GM18511 (cell line): ENCODE results near the gene LITAFD.
"Not testable (repeated sequence)": the region's sequence is repeated elsewhere in the genome, so short reads cannot be mapped to it uniquely, and the experiment has no call there.

Experiments
- ATAC-seq: cut with Tn5 transposase; IDR thresholded peaks from one replicate; pipeline ENCODE4 v1.9.1; 2021; ENCODE audit warnings: mild to moderate bottlenecking, moderate library complexity; ENCODE audit not compliant: unreplicated experiment

LITAFD gene

DNA sequence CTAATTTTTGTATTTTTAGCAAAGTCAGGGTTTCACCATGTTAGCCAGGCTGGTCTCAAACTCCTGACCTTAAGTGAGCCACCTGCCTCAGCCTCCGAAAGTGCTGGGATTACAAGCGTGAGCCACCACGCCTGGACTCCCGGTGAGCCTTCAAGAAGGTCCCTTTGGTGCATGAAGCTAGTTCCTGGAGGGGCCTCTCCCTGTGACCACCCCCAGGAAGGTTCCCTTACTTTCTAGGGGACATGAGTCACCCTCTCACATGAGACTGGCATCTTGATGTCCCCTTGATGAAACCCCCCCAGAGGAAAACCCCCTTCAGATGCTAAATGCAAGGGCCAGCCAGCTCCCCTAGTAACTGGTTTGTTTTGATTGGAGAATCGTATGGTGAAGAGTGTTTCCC is 26.2 kb upstream of the LITAFD start:
- ATAC-seq, result no peak

DNA sequence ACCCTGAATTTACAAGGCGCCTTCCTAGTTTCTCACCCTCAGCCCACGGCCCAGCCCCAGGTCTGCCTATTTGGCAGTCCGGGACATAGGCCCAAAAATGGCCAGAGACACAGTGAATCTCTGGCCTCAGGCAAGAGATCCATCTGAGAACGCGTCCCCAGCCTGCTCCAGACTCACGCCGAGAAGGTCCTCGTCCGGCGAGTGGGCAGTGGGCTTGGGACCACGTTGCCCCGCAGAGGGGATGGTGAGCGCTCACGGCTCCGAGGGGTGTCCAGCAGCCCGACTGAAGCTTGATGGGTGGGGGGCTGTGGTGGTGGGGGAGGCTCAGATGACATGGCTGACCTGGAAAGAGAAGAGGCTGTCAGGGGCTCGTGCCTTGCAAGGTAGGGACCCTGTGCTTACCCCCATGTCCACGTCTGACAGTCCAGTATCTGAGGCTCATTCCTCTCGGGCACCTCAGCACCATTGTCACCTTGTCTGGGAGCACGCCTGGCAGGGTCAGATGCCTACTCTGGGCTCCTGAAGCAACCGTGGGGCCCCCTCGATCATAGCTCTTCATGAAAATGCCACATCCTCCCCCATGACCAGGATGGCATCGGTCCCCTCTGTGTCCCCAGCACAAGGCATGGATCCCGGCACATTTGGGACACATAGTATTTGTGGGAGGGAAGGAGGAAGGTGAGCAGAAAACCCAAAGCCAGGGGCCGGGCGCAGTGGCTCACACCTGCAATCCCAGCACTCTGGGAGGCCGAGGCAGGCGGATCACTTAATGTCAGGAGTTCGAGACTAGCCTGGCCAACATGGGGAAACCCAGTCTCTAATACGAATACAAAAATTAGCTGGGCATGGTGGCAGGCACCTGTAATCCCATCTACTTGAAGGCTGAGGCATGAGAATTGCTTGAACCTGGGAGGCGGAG is 22.9 kb upstream of the LITAFD start:
- no peak for ATAC-seq

DNA sequence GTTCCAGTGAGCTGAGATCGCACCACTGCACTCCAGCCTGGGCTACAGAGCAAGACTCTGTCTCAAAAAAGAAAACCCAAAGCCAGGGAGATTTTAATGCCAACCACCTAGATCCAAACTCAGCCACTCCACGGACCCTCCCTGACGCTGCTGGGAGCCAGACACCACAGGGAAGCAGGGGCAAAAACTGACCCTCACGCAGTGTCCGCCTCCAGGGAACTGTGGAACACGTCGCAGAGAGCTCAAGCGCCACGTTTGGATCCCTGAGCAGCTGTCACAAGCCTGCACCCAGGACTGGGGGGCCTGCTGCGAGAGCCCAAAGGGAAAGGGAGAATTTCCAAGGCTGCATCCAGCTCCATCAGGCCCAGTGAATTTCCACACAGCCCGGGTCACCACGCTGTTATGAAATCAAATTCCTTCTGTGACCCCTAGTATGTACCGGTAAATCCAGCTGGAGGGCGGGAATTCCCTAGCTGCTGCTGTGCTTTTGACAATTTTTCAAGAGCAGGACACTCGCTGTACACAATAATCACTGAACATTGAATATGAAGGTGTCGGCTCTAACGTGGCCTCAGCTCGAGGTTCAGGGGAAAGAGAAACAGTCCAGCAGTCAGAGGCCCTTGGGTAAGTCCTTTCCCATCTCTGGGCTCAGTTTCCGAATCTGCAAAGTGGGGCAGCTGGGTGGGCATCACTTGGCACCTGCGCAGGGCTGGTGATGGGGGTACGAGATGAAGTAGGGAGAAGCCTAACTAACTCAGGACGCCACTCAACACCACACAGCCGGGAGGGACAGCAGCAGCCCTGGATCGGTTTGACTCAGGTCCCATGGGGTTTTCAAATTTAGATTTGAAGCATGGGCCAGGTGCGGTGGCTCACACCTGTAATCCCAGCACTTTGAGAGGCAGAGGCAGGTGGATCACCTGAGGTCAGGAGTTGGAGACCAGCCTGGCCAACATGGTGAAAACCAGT is 22.0 kb upstream of the LITAFD start:
- no peak for ATAC-seq

DNA sequence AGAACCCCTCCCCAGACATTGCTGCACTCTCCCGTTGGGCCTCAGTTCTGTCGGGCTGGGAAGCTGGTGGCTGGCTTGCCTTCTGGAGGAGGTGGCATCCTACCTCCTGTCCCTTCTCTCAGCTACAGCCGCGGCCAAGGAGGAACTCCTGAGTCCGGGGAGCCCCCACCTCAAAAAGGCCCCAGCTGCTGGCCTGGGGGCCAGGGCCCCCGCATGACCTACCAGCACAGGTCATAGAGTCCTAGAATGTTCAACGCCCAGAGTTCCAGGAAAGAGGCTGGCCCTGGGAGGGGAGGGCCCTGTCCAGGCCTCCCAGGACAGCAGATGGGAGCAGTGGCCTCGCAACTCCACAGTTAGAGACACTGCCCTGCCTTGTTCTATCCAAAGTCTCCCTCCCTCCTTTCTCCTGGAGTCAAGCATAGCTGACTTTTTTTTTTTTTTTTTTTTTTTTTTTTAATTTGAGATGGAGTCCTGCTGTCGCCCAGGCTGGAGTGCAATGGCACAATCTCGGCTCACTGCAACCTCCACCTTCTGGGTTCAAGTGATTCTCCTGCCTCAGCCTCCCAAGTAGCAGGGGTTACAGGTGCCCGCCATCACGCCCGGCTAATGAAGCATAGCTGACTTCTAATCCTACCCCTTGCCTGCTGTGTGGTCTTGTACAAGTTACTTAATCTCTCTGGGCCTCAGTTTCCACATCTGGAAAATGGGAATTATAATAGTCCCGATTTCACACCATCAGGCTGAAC is 20.4 kb upstream of the LITAFD start:
- no peak for ATAC-seq

DNA sequence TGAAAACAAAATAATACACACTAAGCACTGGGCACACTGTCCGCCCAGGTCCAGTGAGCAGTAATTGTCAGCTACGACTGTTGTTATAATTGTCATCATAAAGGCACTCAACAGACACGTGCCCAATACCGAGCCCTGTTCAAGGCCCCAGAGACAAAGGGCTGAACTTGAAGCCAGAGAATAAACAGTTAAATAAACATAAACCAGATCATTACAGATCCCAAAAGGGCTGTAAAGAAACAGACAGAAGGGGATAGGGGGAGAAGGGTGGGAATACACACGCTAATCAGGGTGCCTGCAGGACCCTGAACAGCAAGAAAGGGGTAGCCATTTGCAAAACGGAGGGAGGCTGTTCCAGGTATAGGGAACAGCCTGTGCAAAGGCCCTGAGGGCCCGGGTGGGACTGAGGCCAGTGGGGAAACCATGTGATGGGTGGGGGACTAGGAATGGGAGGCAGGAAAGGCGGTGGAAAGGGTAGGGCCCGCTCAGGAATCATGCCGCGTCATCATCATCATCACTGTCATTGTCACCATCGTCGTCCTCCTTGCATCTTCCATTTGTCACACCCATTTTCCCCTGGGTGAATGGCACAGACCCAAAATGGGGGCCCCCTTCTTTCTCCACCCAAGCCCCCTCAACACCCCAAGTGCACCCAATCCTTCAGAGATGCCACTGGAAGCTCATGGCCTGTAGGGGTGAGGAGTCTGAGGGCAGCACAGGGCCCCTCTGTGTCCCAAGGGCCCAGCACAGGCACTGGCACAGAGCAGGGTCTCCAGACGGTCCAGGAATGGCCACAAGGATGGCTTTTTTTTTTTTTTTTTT is 19.6 kb upstream of the LITAFD start:
- no peak for ATAC-seq

DNA sequence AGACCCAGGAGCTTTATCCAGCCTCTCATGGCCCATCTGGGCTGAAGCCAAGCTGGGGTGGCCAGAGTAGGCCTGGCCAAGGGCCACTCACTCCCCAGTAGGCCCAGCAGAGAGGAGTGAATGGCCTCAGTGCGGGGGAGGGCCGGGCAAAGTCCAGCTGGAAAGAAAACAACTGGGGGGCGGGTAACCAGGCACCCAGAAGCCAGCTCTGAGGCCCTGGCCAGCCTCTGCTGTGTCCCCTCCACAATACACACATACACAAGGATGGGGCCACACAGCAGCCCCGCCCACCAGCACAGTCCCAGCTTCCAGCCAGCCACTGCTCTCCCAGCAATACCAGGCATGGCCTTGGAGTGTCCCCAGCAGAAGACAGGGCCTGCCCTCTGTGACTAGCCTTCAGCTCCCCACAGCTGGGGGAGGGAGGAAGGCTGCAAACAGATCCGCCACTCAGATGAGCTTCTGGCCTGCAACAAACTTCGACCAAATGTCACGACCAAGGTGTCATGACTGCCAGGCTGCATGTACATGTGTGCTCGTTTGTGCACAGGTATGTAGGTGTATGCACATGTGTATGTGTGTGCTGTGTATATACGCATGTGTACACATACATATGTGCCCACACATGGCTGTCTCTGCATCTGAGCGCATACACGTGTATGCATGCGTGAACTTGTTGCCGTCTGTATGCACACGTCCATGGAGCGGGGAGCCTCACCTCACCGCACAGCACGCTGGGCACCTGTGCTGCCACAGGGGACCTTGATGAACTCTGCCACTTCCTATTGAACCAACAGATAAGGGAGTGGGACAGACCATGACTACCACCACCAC is 18.3 kb upstream of the LITAFD start:
- ATAC-seq, result no peak

DNA sequence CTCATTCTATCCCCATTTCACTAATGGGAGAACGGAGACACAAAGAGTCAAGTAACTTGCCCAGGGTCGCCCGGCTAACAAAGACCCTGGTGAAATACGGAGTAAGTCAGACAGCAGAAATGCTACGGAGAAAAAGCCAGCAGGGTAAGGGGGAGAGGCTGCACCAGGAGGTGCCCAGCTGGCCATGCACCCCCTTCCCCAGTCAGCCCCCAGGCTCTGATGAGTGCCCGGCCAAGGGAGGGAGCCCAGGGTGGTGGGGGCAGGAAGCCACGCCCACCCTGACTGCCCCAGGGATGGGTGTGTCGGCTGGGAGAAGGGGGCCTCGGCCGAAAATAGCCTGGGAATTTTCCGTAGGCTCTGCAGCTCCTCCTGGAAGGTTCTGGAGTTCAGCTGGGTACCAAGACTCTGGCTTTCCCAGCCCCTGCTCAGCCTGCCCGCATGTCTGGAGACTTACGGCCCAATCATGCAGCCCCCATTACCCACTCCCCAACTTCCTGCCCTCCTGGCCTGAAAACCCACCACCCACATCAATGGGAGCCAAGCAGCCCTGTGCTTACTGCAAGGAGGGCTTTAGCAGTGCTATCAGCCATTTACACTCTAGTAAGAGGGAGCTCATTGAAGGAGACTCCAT is 17.6 kb upstream of the LITAFD start:
- ATAC-seq, result no peak

DNA sequence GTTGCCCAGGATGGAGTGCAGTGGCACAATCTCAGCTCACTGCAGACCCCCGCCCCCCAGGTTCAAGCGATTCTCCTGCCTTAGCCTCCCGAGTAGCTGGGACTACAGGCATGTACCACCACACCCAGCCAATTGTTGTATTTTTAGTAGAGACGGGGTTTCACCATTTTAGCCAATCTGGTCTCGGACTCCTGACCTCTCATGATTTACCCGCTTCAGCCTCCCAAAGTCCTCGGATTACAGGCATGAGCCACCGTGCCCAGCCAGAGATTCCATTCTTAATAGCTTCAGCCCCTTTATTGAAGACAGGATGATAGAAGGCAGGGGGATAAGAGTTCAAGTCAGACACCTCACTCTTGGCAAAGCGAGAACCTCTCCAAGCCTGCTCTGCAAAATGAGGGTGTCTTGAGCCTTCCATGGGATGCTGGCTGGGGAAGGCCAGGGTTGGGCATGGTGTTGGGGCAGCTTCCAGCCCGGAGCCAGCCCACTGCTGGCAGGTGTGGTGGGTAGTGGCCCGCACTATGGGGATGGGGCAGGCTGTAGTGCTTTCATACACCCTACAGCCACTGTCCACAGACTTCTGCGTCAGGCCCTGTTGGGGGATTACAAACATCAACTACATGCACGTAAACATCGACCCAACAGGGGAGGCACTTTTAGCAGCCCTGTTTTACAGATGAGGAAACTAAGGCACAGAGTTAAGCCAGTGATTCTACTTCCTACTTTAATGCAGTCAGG is 16.8 kb upstream of the LITAFD start:
- no peak for ATAC-seq

DNA sequence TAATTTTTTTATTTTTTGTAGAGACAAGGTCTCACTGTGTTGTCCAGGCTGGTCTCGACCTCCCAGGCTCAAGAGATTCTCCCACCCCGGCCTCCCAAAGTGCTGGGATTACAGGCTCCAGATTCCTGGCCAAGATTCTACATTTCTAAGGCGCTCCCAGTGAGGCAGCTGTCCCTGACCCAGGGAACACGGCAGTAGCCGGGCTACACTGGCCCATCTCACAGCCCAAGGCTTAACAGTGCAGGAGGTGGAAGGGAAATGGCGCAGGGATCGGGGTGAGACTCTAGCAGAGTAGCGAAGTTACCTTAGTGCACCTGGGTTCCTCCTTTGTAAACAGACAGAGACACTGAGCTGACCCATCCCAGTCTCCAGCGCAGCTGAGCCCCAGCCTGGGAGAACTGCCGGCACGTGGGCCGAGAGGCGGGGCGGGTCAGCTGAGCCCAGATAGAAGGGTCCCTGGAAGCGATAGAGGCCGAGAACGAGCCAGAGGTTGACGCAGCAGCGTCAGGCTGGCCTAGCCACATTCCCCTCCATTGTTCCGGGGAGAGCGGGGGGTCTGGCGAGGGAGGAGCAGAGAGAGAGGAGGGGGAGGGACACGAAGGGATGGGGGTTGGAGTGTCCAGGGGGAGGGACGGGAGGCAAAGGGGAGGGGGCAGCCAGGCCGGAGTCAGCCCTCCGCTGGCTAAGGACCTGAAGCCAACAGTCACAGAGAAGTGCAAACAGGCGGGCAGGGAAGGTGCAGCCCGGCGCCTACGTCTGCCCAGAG is 15.8 kb upstream of the LITAFD start:
- ATAC-seq, result no peak

DNA sequence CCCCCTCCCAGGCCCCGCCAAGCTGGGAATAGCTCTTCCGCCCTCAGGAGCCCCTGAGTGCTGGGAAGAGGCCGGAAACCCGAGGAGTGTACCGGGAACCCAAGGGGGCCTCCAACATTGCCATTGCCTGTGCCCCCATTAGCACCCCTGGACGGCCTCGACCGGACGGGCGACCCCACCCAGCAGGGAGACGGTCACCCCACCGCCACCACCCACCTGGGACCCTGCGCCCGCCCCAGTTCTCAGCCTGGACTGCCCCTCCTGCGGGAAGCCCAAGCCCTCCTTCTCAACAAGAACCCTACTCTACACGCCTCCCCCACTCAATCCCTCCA is 15.3 kb upstream of the LITAFD start:
- ATAC-seq, result no peak

DNA sequence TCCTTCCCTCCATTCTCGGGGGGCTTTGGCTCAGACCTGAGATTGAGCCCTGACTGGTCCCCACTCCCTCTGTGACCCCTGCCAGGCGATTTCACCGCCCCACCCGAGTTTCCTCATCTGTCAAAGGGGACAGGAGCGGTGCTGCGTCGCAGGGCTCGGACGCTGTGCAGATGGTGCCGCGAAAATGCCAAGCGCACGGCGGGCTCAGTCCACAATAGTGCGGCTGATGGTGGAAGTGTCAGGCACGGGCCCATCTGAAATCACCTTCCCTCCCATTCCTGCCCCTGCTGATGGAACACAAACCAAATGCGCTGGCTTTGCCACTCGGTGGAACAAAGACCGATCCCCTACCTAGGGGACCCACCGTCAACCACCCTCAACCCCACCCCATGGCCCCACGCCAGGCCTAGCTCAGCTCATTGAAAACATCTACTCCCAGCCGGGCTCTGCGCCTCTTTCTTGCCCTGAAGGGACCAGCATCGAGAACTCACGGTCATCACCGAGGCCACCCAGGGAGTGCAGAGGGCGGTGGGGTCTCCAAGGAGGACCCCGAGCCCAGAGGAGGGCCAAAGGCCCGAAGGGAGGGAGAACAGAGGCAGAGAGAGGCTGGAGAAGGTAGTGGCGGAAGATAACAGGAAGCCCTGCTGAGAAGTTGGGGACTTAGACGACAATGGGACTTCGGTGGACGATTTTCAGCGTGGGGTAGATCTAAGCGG is 14.8 kb upstream of the LITAFD start:
- ATAC-seq, result no peak

DNA sequence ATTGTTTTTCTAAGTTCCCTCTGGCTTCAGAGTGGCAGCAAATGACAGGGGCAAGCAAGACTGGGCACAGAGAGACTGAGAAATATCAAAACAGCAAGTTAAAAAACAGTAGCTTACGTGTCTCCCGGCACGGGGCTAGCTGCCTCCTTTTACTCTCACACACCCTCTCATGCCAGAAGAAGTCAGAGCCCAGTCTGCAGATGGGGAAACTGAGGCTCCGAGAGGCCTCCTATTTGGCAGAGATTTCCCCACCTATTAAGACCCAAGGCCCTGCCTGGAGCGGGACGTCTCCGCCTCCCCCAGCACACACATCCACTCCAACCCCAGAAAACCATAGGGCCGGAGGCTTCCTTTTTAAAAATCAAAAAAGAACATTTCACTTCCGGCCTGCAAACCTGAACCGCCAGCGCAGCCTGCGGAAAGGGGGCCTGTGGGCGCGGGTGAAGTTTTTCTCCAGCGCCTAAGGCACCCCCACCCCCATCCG is 14.2 kb upstream of the LITAFD start:
- ATAC-seq, result no peak

DNA sequence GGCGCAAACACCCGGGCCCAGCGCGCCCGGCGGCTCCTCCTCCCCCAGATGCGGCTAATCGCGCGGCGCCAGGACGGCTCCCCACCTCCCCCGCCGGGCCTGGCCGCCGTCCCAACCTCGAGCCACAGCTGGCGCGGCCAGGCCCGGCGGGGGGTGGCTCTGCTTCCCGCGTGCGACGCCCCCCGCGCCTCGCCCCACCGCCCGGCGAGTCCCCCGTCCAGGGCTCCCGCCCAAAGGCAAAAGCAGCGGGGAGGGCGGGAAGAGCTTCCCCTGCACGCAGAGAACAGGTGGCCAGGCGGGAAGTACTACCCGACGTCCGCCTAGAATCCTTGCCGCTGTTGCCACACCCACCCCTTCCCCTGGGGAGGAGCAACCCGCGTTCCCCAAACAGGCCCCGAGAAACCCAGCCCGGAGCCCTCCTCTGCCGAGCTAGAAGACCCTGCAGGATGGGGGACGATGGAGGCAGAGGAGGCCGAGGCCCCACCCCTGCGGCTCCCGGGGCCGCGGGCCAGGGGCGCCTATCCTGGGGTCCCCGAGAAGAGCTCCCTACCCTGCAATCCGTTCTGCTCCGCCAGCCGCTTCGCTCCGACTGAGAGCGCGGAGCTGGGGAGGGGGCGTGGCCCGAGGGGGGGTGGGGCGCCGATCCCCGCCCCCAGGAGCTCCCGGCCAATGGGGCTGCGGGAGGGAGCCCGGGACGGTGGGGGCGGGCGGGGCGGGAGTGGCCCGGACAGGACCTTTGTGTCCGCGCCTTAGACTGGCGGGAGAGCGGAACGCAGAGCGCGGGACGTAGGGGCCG is 13.5 kb upstream of the LITAFD start, which contains the start of gene CARHSP1:
CARHSP1 (minus strand) TSS at position 591 of the 796 bp plus-strand sequence. CDS start 9,678 bp downstream, outside the sequence.
- peak; percentile 77 for ATAC-seq

DNA sequence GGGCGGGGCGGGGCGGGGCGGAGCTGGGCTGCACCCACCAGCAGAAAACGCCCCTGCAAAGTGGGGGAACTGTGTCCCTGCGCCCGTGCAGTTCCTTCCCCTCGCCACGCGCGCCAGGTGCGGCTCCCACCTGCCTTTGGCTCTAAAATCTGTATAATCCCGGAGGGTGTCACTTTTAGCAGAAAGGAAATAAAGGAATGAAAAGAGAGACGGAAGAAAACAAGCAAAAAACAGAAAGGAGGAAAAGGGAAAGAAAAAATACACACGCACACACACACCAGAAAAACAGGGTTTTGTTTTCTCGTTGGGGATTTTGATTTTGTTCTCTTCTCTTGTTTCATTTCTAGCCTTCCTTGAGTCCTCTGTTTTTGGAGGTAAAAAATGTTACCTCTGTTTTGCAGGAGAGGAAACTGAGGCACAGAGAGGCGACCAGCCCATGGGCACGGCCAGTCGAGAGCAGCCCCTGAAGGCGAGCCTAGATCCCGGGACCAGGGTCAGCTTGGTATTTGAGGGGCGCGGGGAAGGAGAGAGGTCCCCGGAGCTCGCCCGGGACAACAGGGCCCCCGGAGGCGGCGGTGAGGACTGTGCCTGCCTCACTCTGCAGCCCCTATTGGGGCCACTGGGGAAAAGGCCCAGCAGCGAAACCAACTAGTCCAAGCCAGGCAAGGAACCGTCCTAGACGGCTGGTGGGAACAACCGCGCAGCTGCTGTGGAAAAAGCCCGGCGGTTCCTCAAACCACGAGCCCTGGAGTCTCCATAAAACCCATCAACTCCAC is 12.8 kb upstream of the LITAFD start:
- ATAC-seq, result no peak

DNA sequence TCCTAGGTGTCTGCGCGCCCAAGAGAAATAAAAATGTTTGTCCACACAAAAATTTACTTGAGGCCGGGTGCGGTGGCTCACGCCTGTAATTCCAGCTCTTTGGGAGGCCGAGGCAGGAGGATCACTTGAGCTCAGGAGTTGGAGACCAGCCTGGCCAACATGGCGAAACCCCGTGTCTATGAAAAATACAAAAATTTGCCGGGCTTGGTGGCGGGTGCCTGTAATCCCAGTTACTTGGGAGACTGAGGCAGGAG is 12.2 kb upstream of the LITAFD start:
- ATAC-seq, result not testable (repeated sequence)
